T-cell (primary cell): ENCODE data around the gene ASS1. TPM values are rescaled to one million over a fixed set of nuclear protein-coding genes. Genes with fewer than 3 reads are reported as not detected.

Experiments used
- ATAC-seq, 4 experiments: fragments of 200-7000 bp in 3 of 4; fragments of 150-1000 bp in 1 of 4; cut with Tn5 transposase; replicated peaks in 1 of 4; 1 replicate in 3 of 4; 2 replicates in 1 of 4; pipeline ENCODE4 v1.10.0; 2021; ENCODE audit warnings: moderate library complexity in 3 of 4, mild to moderate bottlenecking in 2 of 4, moderate number of reproducible peaks in 1 of 4
- CTCF ChIA-PET, 2 donors: fragments of 300-600 bp; sonication (Branson Sonifier 250); formaldehyde crosslinking; loops; one replicate each; lab custom pipeline; 2022; ENCODE audit warnings: antibody characterized with exemption in 2 of 2; lab: Charles Lee
- POLR2A ChIA-PET, 2 donors: fragments of 300-600 bp; sonication (Branson Sonifier 250); formaldehyde crosslinking; loops; one replicate each; lab custom pipeline; 2022; ENCODE audit warnings: antibody characterized with exemption in 2 of 2; lab: Charles Lee
- DNase-seq, 35 experiments: peaks; one replicate each; pipeline versions ENCODE4 v3.0.0 to v3.0.0-alpha.2; 2013 to 2023
- H3K27ac ChIP-seq: one replicate; pipeline ENCODE4 v1.5.1; 2013; ENCODE audit warnings: low read length
- H3K27me3 ChIP-seq, 2 experiments: replicated peaks in 1 of 2; 1 replicate in 1 of 2; 2 replicates in 1 of 2; pipeline versions ENCODE4 v1.6.1 to v1.7.0; 2013; ENCODE audit warnings: low read length in 1 of 2, mixed read lengths in 1 of 2; ENCODE audit not compliant: control insufficient read depth in 2 of 2, insufficient read depth in 2 of 2; ENCODE audit errors: extremely low read depth in 1 of 2
- H3K36me3 ChIP-seq, 2 donors: 1 replicate in 1 of 2; 2 replicates in 1 of 2; pipeline versions ENCODE4 v1.6.1 to v1.7.0; 2013; ENCODE audit warnings: low read length in 1 of 2; ENCODE audit not compliant: control insufficient read depth in 2 of 2, insufficient read depth in 1 of 2; ENCODE audit errors: extremely low read depth in 1 of 2
- H3K4me1 ChIP-seq, 2 experiments: 1 replicate in 1 of 2; 2 replicates in 1 of 2; pipeline versions ENCODE4 v1.6.1 to v1.7.0; 2013; ENCODE audit warnings: low read length in 2 of 2, mixed read lengths in 1 of 2; ENCODE audit not compliant: insufficient read depth in 2 of 2, control insufficient read depth in 1 of 2; ENCODE audit errors: extremely low read depth in 1 of 2
- H3K4me3 ChIP-seq, 2 donors: 1 replicate in 1 of 2; 2 replicates in 1 of 2; pipeline versions ENCODE4 v1.5.1 to v1.7.0; 2013; ENCODE audit warnings: mild to moderate bottlenecking in 2 of 2, low read length in 1 of 2, moderate library complexity in 1 of 2; ENCODE audit not compliant: control insufficient read depth in 1 of 2; ENCODE audit errors: extremely low read depth in 1 of 2
- H3K9me3 ChIP-seq: 2 replicates; pipeline ENCODE4 v1.7.0; 2013
- H3K27ac Mint-ChIP-seq, 2 donors: one replicate each; pipeline ENCODE4 v1.8.0; 2020 to 2021; ENCODE audit warnings: mild to moderate bottlenecking in 2 of 2, mixed read lengths in 2 of 2
- H3K27me3 Mint-ChIP-seq, 2 donors: one replicate each; pipeline ENCODE4 v1.8.0; 2021 to 2022; ENCODE audit warnings: mixed read lengths in 2 of 2
- H3K36me3 Mint-ChIP-seq: one replicate; pipeline ENCODE4 v1.8.0; 2021; ENCODE audit warnings: mixed read lengths
- H3K4me1 Mint-ChIP-seq, 3 donors: one replicate each; pipeline ENCODE4 v1.8.0; 2020 to 2022; ENCODE audit warnings: mixed read lengths in 3 of 3, mild to moderate bottlenecking in 1 of 3
- H3K4me3 Mint-ChIP-seq, 3 donors: one replicate each; pipeline ENCODE4 v1.8.0; 2020 to 2022; ENCODE audit warnings: mild to moderate bottlenecking in 3 of 3, mixed read lengths in 3 of 3, moderate library complexity in 3 of 3
- H3K9me3 Mint-ChIP-seq, 3 donors: one replicate each; pipeline ENCODE4 v1.8.0; 2020 to 2022; ENCODE audit warnings: mixed read lengths in 3 of 3
- WGBS: methylation state at CpG from one replicate; pipeline ENCODE4 v1.1.5; 2013; ENCODE audit warnings: missing lambda C conversion rate; ENCODE audit not compliant: insufficient coverage; 5-methylcytosine and 5-hydroxymethylcytosine counted together
- total RNA-seq, 35 experiments: library from RNA in 6 of 35; stranded (reverse) in 6 of 35; fragments of 120-200 nt in 1 of 35; gene quantifications; one replicate each; pipeline versions ENCODE4 v1.2.1 to v1.2.4 and lab custom pipeline; 2013 to 2026

Gene ASS1
- total RNA-seq, 5 donors from 2014 or later (not counting 1 experiment from before 2014, with no cell fraction given), result 0.92 to 2.1 (median 1.2) TPM; not detected in 2

GRCh38 chr9:130428086-130428665, 16.6 kb upstream of the ASS1 start:
- ATAC-seq (no peak), DNase-seq (no peak)
- H3K4me1 ChIP-seq, result peaks cover 0 to 7% of the 10 kb centered on the region in 2 experiments
- H3K9me3 ChIP-seq, result no peaks in the 10 kb centered on the region
- no peaks in the 10 kb centered on the region for H3K36me3 Mint-ChIP-seq
- peaks cover 0 to 7% (median 3%) of the 10 kb centered on the region in 3 donors for H3K4me1 Mint-ChIP-seq
- no peak overlapping the region for H3K4me3 ChIP-seq
- H3K4me3 Mint-ChIP-seq, result no peak overlapping the region
- no peaks in the 10 kb centered on the region for H3K9me3 Mint-ChIP-seq
- no peaks in the 10 kb centered on the region for H3K36me3 ChIP-seq
- peaks cover 4 to 74% of the 10 kb centered on the region in 2 experiments for H3K27me3 ChIP-seq
- peaks cover 12 to 38% of the 10 kb centered on the region in 2 donors for H3K27me3 Mint-ChIP-seq
- ChIA-PET POLR2A (no interaction called here), CTCF (no interaction called here)
- H3K27ac Mint-ChIP-seq, result no peak overlapping the region
- 85% methylated on average over 20 of the region's 20 CpGs for WGBS
- H3K27ac ChIP-seq, result no peak overlapping the region

GRCh38 chr9:130429381-130429780, 15.4 kb upstream of the ASS1 start:
- DNase-seq, result no peak
- Mint-ChIP-seq H3K4me1 (peaks cover 0 to 7% (median 3%) of the 10 kb centered on the region in 3 donors), H3K27me3 (peaks cover 12 to 45% of the 10 kb centered on the region in 2 donors), H3K9me3 (no peaks in the 10 kb centered on the region), H3K27ac (no peak overlapping the region), H3K36me3 (no peaks in the 10 kb centered on the region), H3K4me3 (no peak overlapping the region)
- Histone ChIP-seq H3K27me3 (peaks cover 4 to 83% of the 10 kb centered on the region in 2 experiments), H3K36me3 (no peaks in the 10 kb centered on the region), H3K4me1 (peaks cover 0 to 12% of the 10 kb centered on the region in 2 experiments), H3K4me3 (no peak overlapping the region), H3K27ac (no peak overlapping the region), H3K9me3 (no peaks in the 10 kb centered on the region)
- 93% methylated on average over 12 of the region's 13 CpGs for WGBS
- CTCF ChIA-PET, result no interaction called here
- ATAC-seq, result no peak
- POLR2A ChIA-PET, result no interaction called here

GRCh38 chr9:130429831-130430230, 14.9 kb upstream of the ASS1 start:
- no peak overlapping the region for H3K4me3 ChIP-seq
- POLR2A ChIA-PET, result no interaction called here
- CTCF ChIA-PET, result no interaction called here
- Mint-ChIP-seq H3K27ac (no peak overlapping the region), H3K9me3 (no peaks in the 10 kb centered on the region), H3K36me3 (no peaks in the 10 kb centered on the region), H3K4me1 (peaks cover 0 to 7% (median 3%) of the 10 kb centered on the region in 3 donors), H3K4me3 (no peak overlapping the region), H3K27me3 (peaks cover 12 to 49% of the 10 kb centered on the region in 2 donors)
- H3K4me1 ChIP-seq, result peaks cover 0 to 12% of the 10 kb centered on the region in 2 experiments
- no peaks in the 10 kb centered on the region for H3K36me3 ChIP-seq
- H3K27ac ChIP-seq, result no peak overlapping the region
- ATAC-seq, result no peak
- WGBS, result 82% methylated on average over 6 of the region's 6 CpGs
- peaks cover 4 to 84% of the 10 kb centered on the region in 2 experiments for H3K27me3 ChIP-seq
- H3K9me3 ChIP-seq, result no peaks in the 10 kb centered on the region
- DNase-seq, result no peak

- no peak overlapping the region for H3K27ac ChIP-seq
- 89% methylated on average over 18 of the region's 18 CpGs for WGBS
- H3K27me3 ChIP-seq, result peaks cover 4 to 81% of the 10 kb centered on the region in 2 experiments
- peaks cover 0 to 12% of the 10 kb centered on the region in 2 experiments for H3K4me1 ChIP-seq
- H3K36me3 ChIP-seq, result no peaks in the 10 kb centered on the region
- Mint-ChIP-seq H3K27me3 (peaks cover 14 to 52% of the 10 kb centered on the region in 2 donors), H3K4me3 (no peak overlapping the region), H3K9me3 (no peaks in the 10 kb centered on the region), H3K27ac (no peak overlapping the region), H3K36me3 (no peaks in the 10 kb centered on the region), H3K4me1 (peaks cover 0 to 7% (median 3%) of the 10 kb centered on the region in 3 donors)
- CTCF ChIA-PET, result no interaction called here
- no peaks in the 10 kb centered on the region for H3K9me3 ChIP-seq
- ATAC-seq (no peak), DNase-seq (no peak)
- POLR2A ChIA-PET, result no interaction called here
- H3K4me3 ChIP-seq, result no peak overlapping the region
Measured at GRCh38 chr9:130430232-130430631, 14.5 kb upstream of the ASS1 start.

GRCh38 chr9:130430734-130431535, 13.8 kb upstream of the ASS1 start:
- CTCF ChIA-PET, result no interaction called here
- peaks cover 4 to 81% of the 10 kb centered on the region in 2 experiments for H3K27me3 ChIP-seq
- WGBS, result 95% methylated on average over 13 of the region's 22 CpGs
- no peaks in the 10 kb centered on the region for H3K9me3 ChIP-seq
- no peaks in the 10 kb centered on the region for H3K36me3 Mint-ChIP-seq
- peaks cover 0 to 12% of the 10 kb centered on the region in 2 experiments for H3K4me1 ChIP-seq
- ATAC-seq (no peak), DNase-seq (no peak)
- no peak overlapping the region for H3K4me3 ChIP-seq
- no peaks in the 10 kb centered on the region for H3K36me3 ChIP-seq
- H3K27ac Mint-ChIP-seq, result no peak overlapping the region
- no peak overlapping the region for H3K27ac ChIP-seq
- H3K4me1 Mint-ChIP-seq, result peaks cover 0 to 7% (median 3%) of the 10 kb centered on the region in 3 donors
- no peak overlapping the region for H3K4me3 Mint-ChIP-seq
- no peaks in the 10 kb centered on the region for H3K9me3 Mint-ChIP-seq
- H3K27me3 Mint-ChIP-seq, result peaks cover 17 to 56% of the 10 kb centered on the region in 2 donors
- POLR2A ChIA-PET, result no interaction called here

GRCh38 chr9:130431536-130432303, 13.0 kb upstream of the ASS1 start:
- WGBS, result 53% methylated on average over 6 of the region's 17 CpGs
- ATAC-seq (no peak), DNase-seq (no peak)
- H3K4me3 ChIP-seq, result no peak overlapping the region
- H3K27me3 ChIP-seq, result peaks cover 6 to 86% of the 10 kb centered on the region in 2 experiments
- no peaks in the 10 kb centered on the region for H3K9me3 ChIP-seq
- peaks cover 16 to 60% of the 10 kb centered on the region in 2 donors for H3K27me3 Mint-ChIP-seq
- no peak overlapping the region for H3K27ac Mint-ChIP-seq
- H3K4me1 Mint-ChIP-seq, result peaks cover 0 to 7% (median 3%) of the 10 kb centered on the region in 3 donors
- H3K27ac ChIP-seq, result no peak overlapping the region
- no peak overlapping the region for H3K4me3 Mint-ChIP-seq
- no peaks in the 10 kb centered on the region for H3K36me3 ChIP-seq
- CTCF ChIA-PET, result no interaction called here
- no peaks in the 10 kb centered on the region for H3K36me3 Mint-ChIP-seq
- POLR2A ChIA-PET, result no interaction called here
- H3K4me1 ChIP-seq, result peaks cover 0 to 12% of the 10 kb centered on the region in 2 experiments
- H3K9me3 Mint-ChIP-seq, result no peaks in the 10 kb centered on the region
